Stimulated activated effector memory CD8-positive, alpha-beta T cell treated with anti-CD3 and anti-CD28 coated beads, Interleukin-12 subunit alpha, Interleukin-12 subunit beta, amount 100 ng/mL, for 72 hours (primary cell): ENCODE results near the gene PHF5A.
A peak's percentile ranks its signal among the peaks of the same experiment; 100 is the strongest.

Experiments used
- ATAC-seq: fragments of 150-1000 bp; cut with Tn5 transposase; 2 replicates; pipeline ENCODE4 v1.10.0; 2021
- DNase-seq, 2 donors: peaks; one replicate each; pipeline ENCODE4 v3.0.0; 2021 to 2022; ENCODE audit warnings: low spot score in 2 of 2
- H3K27ac Mint-ChIP-seq: one replicate; pipeline ENCODE4 v1.8.0; 2022; ENCODE audit warnings: mild to moderate bottlenecking, mixed read lengths
- H3K36me3 Mint-ChIP-seq: one replicate; pipeline ENCODE4 v1.8.0; 2022; ENCODE audit warnings: mild to moderate bottlenecking, mixed read lengths
- H3K4me1 Mint-ChIP-seq: one replicate; pipeline ENCODE4 v1.8.0; 2022; ENCODE audit warnings: mixed read lengths
- H3K4me3 Mint-ChIP-seq: one replicate; pipeline ENCODE4 v1.8.0; 2022; ENCODE audit warnings: mild to moderate bottlenecking, mixed read lengths
- H3K9me3 Mint-ChIP-seq: one replicate; pipeline ENCODE4 v1.8.0; 2022; ENCODE audit warnings: mixed read lengths

Gene PHF5A

GRCh38 chr22:41468381-41469217 is at the start of gene PHF5A, which contains the start of gene ACO2:
Gene PHF5A (minus strand): TSS chr22:41468692. CDS start chr22:41468653, 39 bp downstream.
Gene ACO2 (plus strand): TSS chr22:41469117. CDS start chr22:41469147, 30 bp downstream.
- peak; percentile 97 to 99 for DNase-seq
- Mint-ChIP-seq H3K36me3 (peaks cover 62% of the 10 kb centered on the region), H3K27ac (peak within 1 kb of the TSS; percentile 99), H3K4me3 (peak within 1 kb of the TSS; percentile 87), H3K9me3 (no peaks in the 10 kb centered on the region), H3K4me1 (peaks cover 33% of the 10 kb centered on the region)
- peak; percentile 96 for ATAC-seq

GRCh38 chr22:41518048-41518347 is 49.5 kb upstream of the PHF5A start:
- no peak for DNase-seq
- Mint-ChIP-seq H3K36me3 (peaks cover 69% of the 10 kb centered on the region), H3K4me3 (no peak overlapping the region), H3K27ac (peak overlapping the region; percentile 80), H3K4me1 (peaks cover 5% of the 10 kb centered on the region), H3K9me3 (no peaks in the 10 kb centered on the region)
- no peak for ATAC-seq

DNA sequence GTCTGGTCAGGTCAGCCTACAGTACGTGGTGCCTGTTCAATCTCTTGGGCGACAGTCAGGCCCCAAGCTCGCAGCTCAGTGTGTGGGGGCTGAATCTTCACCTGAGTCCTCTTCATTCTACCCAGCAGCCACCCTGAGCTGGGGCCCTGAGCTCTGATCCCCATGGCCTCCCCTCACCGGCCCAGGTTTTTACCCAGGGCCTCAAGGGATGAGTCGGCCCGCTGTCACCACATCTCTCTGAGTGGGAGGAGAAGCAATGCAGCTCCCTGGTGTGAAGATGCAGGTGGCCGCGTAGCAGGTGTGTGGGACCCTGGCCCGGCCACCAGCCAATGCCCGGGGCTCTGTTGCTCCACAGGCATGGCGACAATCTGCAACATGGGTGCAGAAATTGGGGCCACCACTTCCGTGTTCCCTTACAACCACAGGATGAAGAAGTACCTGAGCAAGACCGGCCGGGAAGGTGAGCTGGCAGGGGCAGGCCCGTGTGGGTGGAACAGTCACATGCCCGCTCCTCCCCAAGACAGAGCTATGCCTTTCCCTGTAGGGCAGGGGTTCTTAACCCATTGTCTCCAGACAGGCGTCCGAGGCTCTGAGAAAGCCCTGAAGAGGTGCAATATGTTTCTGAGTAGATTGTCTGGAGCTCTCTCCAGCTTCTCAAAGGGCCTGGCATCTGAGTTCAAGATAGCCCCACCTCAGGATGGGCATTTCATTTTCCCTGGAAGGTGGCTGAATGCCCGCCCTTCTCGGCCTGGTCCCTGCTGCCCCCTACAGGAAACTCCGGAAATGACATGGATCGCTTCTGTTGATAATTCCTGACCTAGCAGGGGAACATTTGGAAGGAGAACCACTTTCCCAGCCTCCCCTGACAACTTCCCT is 48.9 kb upstream of the PHF5A start:
- no peak for DNase-seq
- peak; percentile 67 for ATAC-seq
- peak overlapping the region; percentile 80 for H3K27ac Mint-ChIP-seq
- H3K4me3 Mint-ChIP-seq = no peak overlapping the region
- no peaks in the 10 kb centered on the region for H3K9me3 Mint-ChIP-seq
- H3K4me1 Mint-ChIP-seq = peaks cover 5% of the 10 kb centered on the region
- H3K36me3 Mint-ChIP-seq = peaks cover 69% of the 10 kb centered on the region

DNA sequence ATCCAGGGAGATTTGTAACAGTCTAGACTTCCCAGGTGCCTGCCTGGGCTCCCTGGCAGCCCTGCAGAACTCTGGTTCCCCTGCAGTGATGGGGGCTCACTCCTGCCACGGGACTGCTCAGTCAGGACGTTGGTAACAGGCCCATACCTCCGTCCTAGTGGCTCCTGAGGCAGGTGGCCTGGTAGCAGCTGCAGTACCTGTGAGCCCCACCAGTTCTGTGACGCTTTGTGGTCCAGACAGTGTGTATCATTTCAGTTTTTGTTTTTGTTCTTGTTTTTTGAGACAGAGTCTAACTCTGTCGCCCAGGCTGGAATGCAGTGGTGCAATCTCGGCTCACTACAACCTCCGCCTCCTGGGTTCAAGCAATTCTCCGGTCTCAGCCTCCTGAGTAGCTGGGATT is 48.0 kb upstream of the PHF5A start:
- peaks cover 5% of the 10 kb centered on the region for H3K4me1 Mint-ChIP-seq
- H3K27ac Mint-ChIP-seq = no peak overlapping the region
- no peaks in the 10 kb centered on the region for H3K9me3 Mint-ChIP-seq
- H3K4me3 Mint-ChIP-seq = no peak overlapping the region
- DNase-seq = no peak
- ATAC-seq = no peak
- H3K36me3 Mint-ChIP-seq = peaks cover 78% of the 10 kb centered on the region

- Mint-ChIP-seq H3K27ac (peak overlapping the region; percentile 73), H3K9me3 (no peaks in the 10 kb centered on the region), H3K36me3 (peaks cover 84% of the 10 kb centered on the region), H3K4me3 (no peak overlapping the region), H3K4me1 (peaks cover 10% of the 10 kb centered on the region)
- DNase-seq (no peak), ATAC-seq (no peak)
Observed at GRCh38 chr22:41513391-41513790, 44.9 kb upstream of the PHF5A start.

DNA sequence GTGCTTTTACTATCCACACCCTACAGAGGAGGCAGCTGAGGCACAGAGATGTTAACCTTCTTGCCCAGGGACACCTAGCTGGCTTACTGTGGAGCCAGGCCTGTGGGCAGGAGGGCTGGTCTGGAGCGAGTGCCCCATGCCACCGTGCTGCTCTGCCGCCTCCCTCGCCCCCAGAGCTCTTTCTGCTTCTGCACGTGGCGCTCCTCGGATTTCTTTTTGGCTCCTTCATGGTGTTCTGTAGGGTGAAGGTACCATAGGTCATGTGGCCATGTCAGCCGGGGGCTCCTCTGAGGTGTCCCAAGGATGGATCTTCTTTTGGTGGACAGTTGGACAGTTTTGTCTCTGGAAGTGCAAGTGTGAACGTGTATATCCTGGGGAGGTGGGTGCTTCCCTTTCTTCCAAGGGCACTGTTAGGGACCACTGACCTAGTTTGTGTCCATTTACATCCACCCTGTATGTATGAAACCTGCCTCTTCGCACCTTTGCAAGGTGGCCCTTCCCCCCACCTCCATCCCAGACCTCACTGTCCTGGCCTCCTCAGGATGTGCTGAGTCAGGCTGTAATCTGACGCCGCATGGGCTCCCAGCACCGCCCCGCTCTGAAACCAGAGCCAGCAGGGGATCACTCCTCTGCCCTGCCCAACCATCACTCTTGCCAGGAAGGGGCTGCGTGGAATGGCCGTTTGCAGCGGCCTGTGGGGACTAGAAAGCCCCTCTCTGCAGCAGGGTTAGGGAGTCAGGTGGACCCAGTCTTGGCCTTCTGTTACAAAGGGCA is 44.1 kb upstream of the PHF5A start:
- H3K4me3 Mint-ChIP-seq = no peak overlapping the region
- peaks cover 10% of the 10 kb centered on the region for H3K4me1 Mint-ChIP-seq
- no peaks in the 10 kb centered on the region for H3K9me3 Mint-ChIP-seq
- peak overlapping the region; percentile 73 for H3K27ac Mint-ChIP-seq
- H3K36me3 Mint-ChIP-seq = peaks cover 84% of the 10 kb centered on the region
- no peak for DNase-seq
- no peak for ATAC-seq

DNA sequence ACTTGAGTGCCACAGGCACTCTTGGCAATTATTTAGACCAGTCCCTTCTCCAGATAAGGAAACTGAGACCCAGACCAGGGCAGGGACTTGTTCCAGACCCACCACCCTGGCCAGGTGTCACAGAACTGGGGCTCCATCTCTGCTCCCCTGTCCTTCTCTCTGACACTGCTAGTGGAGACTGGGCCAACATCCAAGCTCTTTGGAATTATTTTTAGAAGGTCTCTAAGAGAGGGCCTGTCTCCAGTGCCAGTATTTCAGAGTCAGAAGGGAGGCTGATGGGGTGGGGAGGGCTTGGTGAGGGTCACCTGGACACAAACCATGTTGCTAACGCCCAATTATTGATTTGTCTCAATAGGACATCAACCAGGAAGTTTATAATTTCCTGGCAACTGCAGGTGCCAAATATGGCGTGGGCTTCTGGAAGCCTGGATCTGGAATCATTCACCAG is 43.1 kb upstream of the PHF5A start:
- no peak overlapping the region for H3K4me3 Mint-ChIP-seq
- DNase-seq = no peak
- peaks cover 79% of the 10 kb centered on the region for H3K36me3 Mint-ChIP-seq
- H3K9me3 Mint-ChIP-seq = no peaks in the 10 kb centered on the region
- H3K27ac Mint-ChIP-seq = peak overlapping the region; percentile 24
- H3K4me1 Mint-ChIP-seq = peaks cover 6% of the 10 kb centered on the region
- no peak for ATAC-seq

DNA sequence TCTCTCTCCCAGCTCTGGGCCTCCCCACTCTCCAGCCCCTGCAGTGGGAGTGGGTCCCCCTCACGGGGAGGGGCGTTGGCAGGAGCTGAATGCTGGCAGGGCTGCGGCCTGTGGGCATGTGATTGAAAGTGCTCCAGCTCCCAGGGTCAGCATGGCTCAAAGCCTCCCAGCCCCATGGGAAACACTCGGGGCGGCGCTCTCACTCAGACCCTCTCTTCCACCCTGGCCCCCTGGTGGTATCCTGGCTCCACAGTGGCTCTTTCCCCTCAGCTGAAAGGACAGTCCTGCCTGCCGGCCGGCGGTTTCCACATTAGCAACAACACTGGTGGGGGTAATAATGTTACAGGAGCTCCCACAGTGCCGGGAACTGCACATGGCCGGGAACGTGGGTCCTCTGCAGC is 40.3 kb upstream of the PHF5A start:
- Mint-ChIP-seq H3K36me3 (peaks cover 74% of the 10 kb centered on the region), H3K9me3 (no peaks in the 10 kb centered on the region)
- no peak for DNase-seq

DNA sequence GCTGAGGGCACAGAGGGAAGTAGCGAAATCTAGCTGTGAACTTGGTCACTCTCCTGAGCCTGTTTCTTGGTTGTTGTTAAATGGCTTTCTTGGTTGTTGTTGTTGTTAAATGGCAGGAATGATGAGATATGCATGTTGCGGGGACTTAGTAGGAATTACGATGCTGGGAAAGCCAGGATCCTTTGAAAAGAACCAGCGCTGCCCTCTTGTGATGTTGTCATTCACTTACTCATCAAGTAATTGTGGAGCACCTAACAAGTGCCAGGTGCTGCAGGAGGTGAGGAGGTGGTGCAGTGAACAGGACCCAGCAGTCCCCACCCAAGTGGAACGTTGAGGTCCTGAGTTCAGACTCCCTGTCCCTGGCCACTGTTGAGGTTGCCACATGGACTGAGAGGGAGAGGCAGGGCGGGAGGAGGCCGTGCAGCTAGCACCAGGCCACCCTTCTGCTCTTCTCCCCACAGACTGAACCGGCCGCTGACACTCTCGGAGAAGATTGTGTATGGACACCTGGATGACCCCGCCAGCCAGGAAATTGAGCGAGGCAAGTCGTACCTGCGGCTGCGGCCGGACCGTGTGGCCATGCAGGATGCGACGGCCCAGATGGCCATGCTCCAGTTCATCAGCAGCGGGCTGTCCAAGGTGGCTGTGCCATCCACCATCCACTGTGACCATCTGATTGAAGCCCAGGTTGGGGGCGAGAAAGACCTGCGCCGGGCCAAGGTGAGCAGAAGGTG is 39.0 kb upstream of the PHF5A start:
- H3K27ac Mint-ChIP-seq = peak overlapping the region; percentile 79
- H3K4me1 Mint-ChIP-seq = peaks cover 6% of the 10 kb centered on the region
- ATAC-seq (no peak), DNase-seq (no peak)
- H3K9me3 Mint-ChIP-seq = no peaks in the 10 kb centered on the region
- no peak overlapping the region for H3K4me3 Mint-ChIP-seq
- H3K36me3 Mint-ChIP-seq = peaks cover 80% of the 10 kb centered on the region

More for the DNA sequence above, 40.3 kb upstream of the PHF5A start:
- peaks cover 6% of the 10 kb centered on the region for H3K4me1 Mint-ChIP-seq
- peak overlapping the region; percentile 30 for H3K27ac Mint-ChIP-seq
- no peak for ATAC-seq
- H3K4me3 Mint-ChIP-seq = no peak overlapping the region

- ATAC-seq (no peak), DNase-seq (no peak)
- Mint-ChIP-seq H3K4me3 (no peak overlapping the region), H3K9me3 (no peaks in the 10 kb centered on the region), H3K4me1 (peaks cover 6% of the 10 kb centered on the region), H3K27ac (no peak overlapping the region), H3K36me3 (peaks cover 80% of the 10 kb centered on the region)
Observed at GRCh38 chr22:41505511-41506220, 37.2 kb upstream of the PHF5A start.

DNA sequence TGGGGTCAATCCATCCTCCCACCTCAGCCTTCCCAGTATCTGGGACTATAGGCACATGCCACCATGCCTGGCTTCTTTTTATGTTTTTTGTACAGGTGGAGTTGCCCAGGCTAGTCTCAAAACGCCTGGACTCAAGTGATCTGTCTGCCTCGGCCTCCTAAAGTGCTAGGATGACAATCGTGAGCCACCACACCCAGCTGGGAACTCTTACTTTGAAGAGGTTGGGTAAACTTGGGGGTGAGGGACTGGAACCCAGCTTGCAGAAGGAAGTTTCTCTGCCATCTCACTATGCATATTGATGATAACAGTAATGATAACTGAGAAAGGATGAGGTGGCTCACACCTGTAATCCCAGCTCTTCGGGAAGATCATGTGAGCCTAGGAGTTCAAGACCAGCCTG is 36.3 kb upstream of the PHF5A start:
- no peaks in the 10 kb centered on the region for H3K9me3 Mint-ChIP-seq
- DNase-seq = no peak
- H3K27ac Mint-ChIP-seq = no peak overlapping the region
- H3K36me3 Mint-ChIP-seq = peaks cover 79% of the 10 kb centered on the region
- no peak overlapping the region for H3K4me3 Mint-ChIP-seq
- no peak for ATAC-seq
- H3K4me1 Mint-ChIP-seq = peaks cover 6% of the 10 kb centered on the region

DNA sequence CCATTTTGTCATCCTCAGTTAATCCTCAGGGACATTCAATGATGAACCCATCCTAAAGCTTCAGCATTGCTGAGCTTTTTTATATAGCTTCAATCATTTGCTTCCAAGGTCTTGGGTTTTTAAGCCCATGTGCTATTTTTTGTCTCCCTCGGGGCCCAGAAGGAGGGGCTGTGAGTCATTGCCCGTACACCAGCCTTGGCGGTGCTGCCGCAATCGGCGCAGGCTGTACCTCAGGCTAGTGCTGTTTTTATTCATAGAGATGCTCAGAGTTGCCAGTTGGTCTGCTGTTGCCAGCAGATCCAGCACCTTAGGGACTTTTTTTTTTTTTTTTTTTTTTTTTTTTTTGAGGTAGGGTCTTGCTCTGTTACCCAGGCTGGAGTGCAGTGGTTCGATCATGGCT is 35.9 kb upstream of the PHF5A start:
- ATAC-seq (no peak), DNase-seq (no peak)
- peaks cover 4% of the 10 kb centered on the region for H3K4me1 Mint-ChIP-seq
- H3K4me3 Mint-ChIP-seq = no peak overlapping the region
- no peaks in the 10 kb centered on the region for H3K9me3 Mint-ChIP-seq
- H3K36me3 Mint-ChIP-seq = peaks cover 79% of the 10 kb centered on the region
- H3K27ac Mint-ChIP-seq = no peak overlapping the region

DNA sequence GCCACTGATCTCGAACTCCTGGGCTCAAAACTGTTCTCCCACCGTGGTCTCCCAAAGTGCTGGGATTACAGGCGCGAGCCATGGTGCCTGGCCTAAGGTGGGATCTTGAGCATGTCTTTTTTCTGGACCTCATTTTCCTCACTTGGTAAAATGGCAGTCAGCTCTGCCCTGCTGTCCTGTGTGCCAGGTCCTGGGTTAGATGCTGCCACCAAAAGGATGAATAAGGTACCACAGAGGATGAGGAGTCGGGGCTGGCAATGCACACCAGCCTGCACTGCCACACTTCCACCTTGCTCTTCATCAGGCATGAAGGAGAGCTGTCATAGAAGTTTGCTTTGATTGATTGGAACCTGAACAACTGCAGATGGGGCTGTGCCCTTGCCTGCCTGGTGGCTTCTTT is 32.7 kb upstream of the PHF5A start:
- DNase-seq = no peak
- Mint-ChIP-seq H3K4me1 (no peaks in the 10 kb centered on the region), H3K9me3 (no peaks in the 10 kb centered on the region), H3K4me3 (no peak overlapping the region), H3K27ac (peak overlapping the region; percentile 37), H3K36me3 (peaks cover 59% of the 10 kb centered on the region)
- ATAC-seq = peak; percentile 67

DNA sequence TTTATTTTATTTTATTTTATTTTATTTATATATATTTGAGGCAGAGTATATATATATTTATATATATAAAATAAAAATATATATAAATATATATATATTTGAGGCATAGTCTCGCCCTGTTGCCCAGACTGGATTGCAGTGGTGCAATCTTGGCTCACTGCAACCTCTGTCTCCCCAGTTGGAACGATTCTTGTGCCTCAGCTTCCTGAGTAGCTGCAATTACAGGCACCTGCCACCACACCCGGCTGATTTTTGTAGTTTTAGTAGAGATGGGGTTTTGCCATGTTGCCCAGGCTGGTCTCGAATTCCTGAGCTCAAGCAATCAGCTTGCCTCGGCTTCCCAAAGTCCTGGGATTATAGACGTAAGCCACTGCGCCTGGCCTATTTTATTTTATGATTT is 31.8 kb upstream of the PHF5A start:
- H3K4me1 Mint-ChIP-seq = no peaks in the 10 kb centered on the region
- ATAC-seq = no peak
- H3K27ac Mint-ChIP-seq = no peak overlapping the region
- peaks cover 59% of the 10 kb centered on the region for H3K36me3 Mint-ChIP-seq
- DNase-seq = no peak
- no peaks in the 10 kb centered on the region for H3K9me3 Mint-ChIP-seq
- H3K4me3 Mint-ChIP-seq = no peak overlapping the region
